ENCODE results near the gene FAM193B.

Gene FAM193B

DNA sequence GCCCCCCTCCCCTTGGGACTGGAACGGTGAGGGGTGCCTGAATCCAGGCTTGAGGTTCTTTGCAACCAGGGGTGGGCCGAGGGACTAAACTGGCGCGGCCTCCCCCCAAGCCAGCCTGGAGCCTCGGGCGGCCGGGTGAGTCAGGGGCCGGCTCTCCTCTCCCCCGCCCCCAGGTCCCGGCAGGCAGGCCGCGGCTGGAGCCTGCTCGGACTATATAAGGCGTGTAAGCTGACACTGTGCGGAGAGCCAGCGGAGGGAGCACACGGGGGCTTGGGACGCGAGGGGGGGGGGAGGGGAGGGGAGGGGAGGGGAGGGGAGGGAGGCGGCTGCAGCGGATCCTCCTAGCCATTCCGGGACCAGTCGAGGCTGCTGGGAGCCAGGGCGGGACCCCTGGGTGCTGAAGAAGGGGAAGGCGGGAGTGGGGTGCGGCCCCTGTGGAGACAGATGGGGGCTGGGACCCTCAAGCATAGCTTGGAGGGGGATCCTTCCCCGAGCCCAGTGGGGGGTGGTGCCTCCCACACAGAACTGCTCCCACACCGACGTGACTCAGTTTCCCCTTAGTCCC is 57.6 kb downstream of the FAM193B start:
- TF ChIP-seq, protein P1, sequence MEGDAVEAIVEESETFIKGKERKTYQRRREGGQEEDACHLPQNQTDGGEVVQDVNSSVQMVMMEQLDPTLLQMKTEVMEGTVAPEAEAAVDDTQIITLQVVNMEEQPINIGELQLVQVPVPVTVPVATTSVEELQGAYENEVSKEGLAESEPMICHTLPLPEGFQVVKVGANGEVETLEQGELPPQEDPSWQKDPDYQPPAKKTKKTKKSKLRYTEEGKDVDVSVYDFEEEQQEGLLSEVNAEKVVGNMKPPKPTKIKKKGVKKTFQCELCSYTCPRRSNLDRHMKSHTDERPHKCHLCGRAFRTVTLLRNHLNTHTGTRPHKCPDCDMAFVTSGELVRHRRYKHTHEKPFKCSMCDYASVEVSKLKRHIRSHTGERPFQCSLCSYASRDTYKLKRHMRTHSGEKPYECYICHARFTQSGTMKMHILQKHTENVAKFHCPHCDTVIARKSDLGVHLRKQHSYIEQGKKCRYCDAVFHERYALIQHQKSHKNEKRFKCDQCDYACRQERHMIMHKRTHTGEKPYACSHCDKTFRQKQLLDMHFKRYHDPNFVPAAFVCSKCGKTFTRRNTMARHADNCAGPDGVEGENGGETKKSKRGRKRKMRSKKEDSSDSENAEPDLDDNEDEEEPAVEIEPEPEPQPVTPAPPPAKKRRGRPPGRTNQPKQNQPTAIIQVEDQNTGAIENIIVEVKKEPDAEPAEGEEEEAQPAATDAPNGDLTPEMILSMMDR (IDR thresholded peaks at IDR 0.05; ENCODE audit: insufficient read depth, low read depth, low read length, missing control alignments): no peak
- H3K4me3 ChIP-seq (ENCODE audit: low read length): peak overlapping the region; percentile 75
- peak; percentile 86 for DNase-seq (ENCODE audit: low read depth)

DNA sequence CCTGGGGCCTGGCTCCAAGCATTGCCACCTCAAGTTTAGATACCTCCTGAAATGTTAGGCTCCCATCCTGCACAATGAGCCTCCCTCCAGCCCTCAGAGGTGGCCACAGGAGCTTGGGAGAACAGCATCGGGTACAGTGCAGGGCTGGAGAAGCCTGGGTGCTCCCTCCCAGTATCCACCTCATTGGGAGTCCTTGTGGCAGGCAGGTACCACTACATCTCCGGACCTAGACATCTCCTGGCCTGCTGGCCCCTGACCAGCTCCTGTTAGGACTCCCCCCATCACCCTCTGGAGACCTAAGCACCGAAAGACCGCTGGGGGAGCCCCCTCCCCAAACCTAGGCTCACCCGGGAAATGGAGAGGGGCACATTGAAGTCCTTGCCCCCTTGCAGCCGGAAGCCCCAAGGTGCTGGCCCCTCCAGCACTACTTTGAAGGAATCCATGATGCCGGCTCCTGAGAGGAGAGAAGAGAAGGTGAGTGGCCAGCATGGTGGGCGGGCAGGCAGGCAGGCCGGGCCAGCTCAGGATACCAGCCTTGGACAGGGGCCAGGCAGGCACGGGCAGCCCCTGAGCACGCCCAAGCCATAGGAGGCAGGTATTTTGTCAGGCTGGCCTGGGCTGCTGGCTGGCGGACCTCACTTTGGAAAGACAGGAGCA is 58.2 kb downstream of the FAM193B start:
- peak overlapping the region; percentile 75 for H3K4me3 ChIP-seq (ENCODE audit: low read length)
- TF ChIP-seq, protein P1 (IDR thresholded peaks at IDR 0.05; ENCODE audit: insufficient read depth, low read depth, low read length, missing control alignments): peak; percentile 58
- peak; percentile 64 for DNase-seq (ENCODE audit: low read depth)

DNA sequence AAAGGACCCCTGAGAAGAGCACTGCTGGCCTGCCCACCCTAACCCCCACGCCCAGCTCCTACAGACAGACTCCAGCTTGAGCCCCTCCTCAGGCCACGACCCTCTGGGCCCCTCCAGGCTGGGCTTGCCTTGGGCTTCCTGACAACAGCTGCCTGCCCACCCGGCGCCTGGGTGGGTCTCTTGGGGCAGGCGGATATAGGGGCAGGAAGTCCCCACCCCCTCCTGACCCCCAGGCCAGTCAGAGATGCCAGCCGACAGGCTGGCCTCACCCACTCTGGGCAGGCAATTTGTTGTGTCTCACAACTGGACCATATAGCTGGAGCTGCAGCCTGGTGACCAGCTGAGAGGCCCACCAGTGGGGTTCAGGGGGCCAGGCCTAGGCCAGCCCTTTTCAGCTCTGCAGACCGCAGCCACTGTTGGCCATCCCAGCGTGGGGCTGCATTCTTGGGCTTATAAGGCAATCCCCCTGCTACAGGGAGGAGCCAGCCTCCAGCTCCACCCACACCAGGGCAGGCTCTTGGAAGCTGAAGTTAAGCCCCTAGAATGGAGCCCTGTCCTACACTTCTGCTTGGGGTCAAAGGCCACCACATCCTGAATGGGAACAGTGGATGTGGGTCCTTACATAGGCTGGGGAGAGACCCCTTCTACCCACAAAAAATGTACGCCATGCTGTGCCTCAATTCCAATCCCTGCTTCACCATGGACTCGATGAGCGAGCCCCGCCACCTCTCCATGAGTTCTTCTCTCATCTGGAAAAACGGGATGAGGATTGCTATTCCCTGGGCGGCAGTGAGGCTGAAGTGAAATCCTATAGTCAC is 58.9 kb downstream of the FAM193B start:
- H3K4me3 ChIP-seq (ENCODE audit: low read length): no peak overlapping the region
- TF ChIP-seq, protein P1 (IDR thresholded peaks at IDR 0.05; ENCODE audit: insufficient read depth, low read depth, low read length, missing control alignments): no peak
- peak; percentile 68 for DNase-seq (ENCODE audit: low read depth)

DNA sequence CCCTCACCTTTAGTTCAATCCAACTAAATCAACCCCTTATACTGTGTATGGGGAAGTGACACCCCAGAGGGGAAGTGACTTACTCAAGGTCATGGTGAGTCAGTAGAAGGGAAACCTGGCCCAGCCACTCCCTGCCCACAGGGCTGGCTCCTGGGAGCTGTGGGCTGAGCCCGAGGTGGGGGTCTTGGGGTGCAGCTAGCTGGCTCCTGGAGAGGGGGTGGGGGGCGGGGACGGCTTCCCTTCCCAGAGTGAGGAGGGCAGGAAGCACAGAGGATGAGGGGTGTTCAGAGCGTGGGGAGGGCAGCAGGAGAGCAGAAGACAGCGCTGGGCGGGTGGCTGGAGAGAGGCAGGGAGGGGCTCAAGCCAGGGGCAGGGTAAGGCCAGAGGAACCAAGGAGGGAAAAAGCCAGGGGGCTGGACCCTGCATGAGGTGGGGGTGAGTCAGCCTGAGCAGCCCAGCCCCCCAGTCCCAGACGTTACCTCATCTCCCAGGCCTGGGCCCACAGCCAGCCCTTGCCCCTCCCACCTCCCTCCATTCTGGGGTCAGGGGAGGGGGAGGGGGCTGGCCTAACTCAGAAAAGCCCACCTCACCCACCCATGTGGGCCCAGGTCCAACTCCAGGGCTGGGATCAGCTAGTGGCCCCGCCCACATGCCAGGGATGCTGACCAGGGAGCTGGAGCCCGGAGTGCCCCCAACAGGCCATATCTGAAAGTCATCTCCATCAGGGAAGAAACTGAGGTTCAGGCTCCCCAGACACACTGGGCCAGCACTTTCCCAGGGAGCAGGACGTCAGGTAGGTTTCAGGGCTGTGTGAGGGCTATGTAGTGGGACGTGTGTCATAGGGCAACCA is 59.8 kb downstream of the FAM193B start:
- peak; percentile 86 for DNase-seq (ENCODE audit: low read depth)

DNA sequence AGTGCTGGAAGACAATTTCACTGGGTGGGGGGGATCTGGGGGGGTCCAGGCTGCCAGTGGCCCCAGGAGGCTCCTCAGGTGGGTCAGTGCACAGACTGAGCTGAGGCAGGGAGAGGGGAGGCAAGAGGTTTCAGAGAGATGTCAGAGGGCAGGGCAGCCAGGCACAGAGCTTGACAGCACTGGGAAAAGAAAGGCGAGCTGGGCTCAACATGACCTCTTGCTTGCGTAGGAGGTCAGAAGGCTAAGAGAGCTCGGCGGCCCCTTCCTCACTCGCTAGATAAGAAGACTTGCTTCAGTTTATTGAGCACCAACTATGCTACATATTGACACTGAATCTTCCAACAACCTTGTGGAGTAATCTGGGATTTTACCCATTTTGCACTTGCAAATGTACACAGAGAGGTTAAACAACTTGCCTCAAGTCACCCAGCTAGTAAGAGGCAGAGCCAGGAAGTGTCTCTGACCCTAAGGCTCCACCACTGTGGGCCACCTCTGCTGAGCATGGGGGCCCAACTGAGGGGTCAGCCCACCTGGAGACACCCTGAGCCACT is 60.5 kb downstream of the FAM193B start:
- no peak for DNase-seq (ENCODE audit: low read depth)
- TF ChIP-seq, protein P1 (IDR thresholded peaks at IDR 0.05; ENCODE audit: insufficient read depth, low read depth, low read length, missing control alignments): no peak
- no peak overlapping the region for H3K4me3 ChIP-seq (ENCODE audit: low read length)

More for the DNA sequence above, 59.8 kb downstream of the FAM193B start:
- no peak overlapping the region for H3K4me3 ChIP-seq (ENCODE audit: low read length)
- TF ChIP-seq, protein P1 (IDR thresholded peaks at IDR 0.05; ENCODE audit: insufficient read depth, low read depth, low read length, missing control alignments): no peak

DNA sequence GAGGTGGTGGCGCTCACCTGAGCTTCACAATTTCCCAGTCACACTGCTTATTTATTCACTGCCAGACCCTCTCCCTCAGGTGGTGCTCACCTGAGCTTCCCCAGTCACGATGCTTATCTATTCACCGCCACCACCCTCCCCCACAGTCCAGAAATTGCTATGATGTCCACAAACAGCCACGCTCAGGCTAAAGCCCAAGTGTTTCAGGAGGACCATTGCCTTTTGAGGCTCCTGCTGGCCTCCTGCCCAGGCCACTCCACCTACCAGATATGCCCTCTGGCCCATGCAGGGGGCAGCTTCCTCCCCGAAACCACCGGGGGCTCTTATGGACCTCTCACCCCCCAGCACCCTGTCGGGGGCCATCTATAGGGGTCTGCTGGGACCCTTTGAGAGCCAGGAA is 61.5 kb downstream of the FAM193B start:
- H3K4me3 ChIP-seq (ENCODE audit: low read length): no peak overlapping the region
- DNase-seq (ENCODE audit: low read depth): no peak
- TF ChIP-seq, protein P1 (IDR thresholded peaks at IDR 0.05; ENCODE audit: insufficient read depth, low read depth, low read length, missing control alignments): no peak
